WI38 (cell line): ENCODE measurements around the gene CLSTN3.
A peak's percentile ranks its signal among the peaks of the same experiment; 100 is the strongest.

Experiments
- H3K4me3 ChIP-seq: 2 replicates; pipeline ENCODE4 v1.5.1; 2011; ENCODE audit warnings: low read depth, mild to moderate bottlenecking, control low read depth, low read length
- CTCF ChIP-seq: IDR thresholded peaks from 2 replicates; pipeline ENCODE4 v1.5.1; 2012; ENCODE audit warnings: low read depth, mild to moderate bottlenecking, control low read depth, low read length

CLSTN3 gene

GRCh38 chr12:7136071-7136470, 5.9 kb downstream of the CLSTN3 start:
- TF ChIP-seq CTCF: no peak

GRCh38 chr12:7136676-7137075, 6.5 kb downstream of the CLSTN3 start:
- H3K4me3 ChIP-seq: no peak overlapping the region
- no peak for TF ChIP-seq CTCF

More at GRCh38 chr12:7136071-7136470, 5.9 kb downstream of the CLSTN3 start:
- H3K4me3 ChIP-seq: no peak overlapping the region

- H3K4me3 ChIP-seq: no peak overlapping the region
- TF ChIP-seq CTCF: no peak
Observed at GRCh38 chr12:7137908-7138307, 7.7 kb downstream of the CLSTN3 start.

DNA sequence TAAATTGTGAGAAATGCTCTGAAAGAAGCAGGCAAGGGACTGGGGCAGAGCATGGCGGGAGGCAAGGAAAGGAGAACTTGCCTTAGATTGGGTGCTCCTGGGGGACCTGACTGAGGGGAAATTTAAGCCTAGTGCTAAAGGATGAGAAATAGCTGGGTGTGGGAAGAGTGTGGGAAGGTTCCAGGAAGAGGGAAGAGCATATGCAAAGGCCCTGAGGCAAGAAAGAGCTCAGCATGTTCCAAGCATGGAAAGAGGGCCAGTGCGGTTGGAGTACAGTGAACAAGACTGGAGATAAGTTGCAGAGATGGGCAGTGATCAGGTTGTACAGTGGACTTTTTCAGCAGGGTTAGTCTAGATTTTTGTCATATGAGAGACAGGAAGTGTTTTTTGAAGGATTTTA, 9.0 kb downstream of the CLSTN3 start:
- no peak for TF ChIP-seq CTCF
- no peak overlapping the region for H3K4me3 ChIP-seq

DNA sequence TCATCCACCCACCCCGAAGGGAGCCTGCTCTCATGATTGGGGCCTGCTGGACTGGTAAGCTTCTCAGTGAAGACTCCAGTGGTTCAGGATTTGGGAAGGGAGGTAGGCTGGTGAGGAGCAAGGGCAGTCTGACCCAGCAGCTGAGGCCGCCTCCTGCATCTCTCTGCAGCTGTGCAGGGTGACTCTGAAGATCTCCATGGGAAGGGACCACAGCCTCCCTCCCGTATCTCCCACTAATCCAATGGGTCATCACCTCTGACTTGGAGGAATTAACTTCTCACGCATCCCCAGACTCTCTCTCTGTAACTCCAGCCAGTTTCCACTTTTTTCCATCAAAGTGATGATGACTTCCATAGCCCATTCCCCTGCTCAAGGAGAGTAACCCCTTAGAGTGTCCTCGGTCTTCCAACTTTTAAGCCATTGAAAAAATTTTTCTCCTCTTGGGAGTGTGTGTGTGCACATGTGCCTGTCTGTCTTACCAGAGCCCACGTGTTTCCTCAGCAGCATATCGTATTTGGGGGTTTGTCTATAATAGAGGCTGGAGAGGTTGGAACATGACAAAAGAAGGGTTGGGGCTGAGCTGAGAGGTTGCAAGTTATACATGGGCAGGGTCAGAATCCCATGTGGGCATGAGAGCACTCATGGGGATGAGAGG, 11.3 kb downstream of the CLSTN3 start:
- no peak overlapping the region for H3K4me3 ChIP-seq
- TF ChIP-seq CTCF: no peak

DNA sequence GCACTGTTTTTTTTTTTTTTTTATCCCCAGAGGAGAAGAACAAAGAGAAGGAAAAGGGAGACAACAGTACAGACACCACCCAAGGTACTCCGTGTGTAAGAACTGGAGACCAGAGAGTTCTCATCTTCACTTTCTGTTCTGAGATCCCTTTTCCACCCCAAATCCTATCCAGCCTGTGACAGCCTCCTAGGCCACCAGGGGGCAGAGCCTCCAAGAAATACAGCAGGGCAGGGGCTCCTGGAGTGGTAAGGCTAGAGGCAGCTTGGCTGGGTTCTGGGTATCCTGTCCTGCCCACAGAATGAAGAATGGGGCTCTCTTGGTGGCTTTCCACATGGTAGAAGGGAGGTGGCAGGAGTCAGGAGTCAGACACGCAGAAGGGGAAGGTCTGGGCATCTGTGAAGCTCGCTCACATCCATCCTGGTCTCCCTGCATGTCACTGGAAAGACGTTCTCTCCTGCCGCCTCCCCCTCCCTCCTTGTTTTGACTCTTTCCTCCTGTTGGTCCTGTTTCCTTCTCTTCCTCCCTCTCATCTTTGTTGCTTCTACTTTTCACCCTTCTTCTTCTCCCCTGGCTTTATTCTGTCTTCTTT, 12.0 kb downstream of the CLSTN3 start:
- no peak overlapping the region for H3K4me3 ChIP-seq
- peak; percentile 89 for TF ChIP-seq CTCF

DNA sequence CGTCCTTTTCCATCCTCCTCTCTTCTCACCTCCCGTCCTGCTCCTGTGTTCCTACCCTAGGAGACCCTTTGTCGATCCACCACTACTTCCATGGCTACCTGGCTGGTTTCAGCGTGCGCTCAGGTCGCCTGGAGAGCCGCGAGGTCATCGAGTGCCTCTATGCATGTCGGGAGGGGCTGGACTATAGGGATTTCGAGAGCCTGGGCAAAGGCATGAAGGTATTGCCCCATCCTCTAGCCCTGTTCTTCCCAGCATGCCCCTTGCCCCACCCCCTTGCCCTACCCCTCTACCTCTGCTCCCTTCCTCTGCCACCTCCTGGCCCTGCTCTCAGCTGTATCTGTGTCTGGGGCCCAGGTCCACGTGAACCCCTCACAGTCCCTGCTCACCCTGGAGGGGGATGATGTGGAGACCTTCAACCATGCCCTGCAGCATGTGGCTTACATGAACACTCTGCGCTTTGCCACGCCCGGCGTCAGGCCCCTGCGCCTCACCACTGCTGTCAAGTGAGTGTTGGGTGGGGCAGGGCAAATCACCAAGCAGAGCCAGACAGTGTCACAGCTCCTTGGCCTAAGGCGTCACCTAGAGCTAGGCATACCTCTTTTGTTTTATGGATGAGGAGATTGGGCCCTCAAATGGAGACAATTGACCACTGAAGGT, 12.8 kb downstream of the CLSTN3 start:
- no peak for TF ChIP-seq CTCF
- H3K4me3 ChIP-seq: no peak overlapping the region
